Measurements from ENCODE around the gene ST7.

The ST7 gene

GRCh38 chr7:117190746-117191435 lies 237.6 kb downstream of the ST7 start:
- in situ Hi-C loops (cut with HindIII; ENCODE audit: low pct_unique_long_range_greater_than_20kb, low sequenced_read_pairs) = no loop called here
- no peak for DNase-seq (ENCODE audit: low read depth in 1 of 2, low spot score in 1 of 2)
- no peak for TF ChIP-seq JUND (IDR thresholded peaks at IDR 0.05; ENCODE audit: low read depth)

- in situ Hi-C loops (cut with HindIII; ENCODE audit: low pct_unique_long_range_greater_than_20kb, low sequenced_read_pairs) = no loop called here
Measured at GRCh38 chr7:117192108-117192507, 238.8 kb downstream of the ST7 start.

DNA sequence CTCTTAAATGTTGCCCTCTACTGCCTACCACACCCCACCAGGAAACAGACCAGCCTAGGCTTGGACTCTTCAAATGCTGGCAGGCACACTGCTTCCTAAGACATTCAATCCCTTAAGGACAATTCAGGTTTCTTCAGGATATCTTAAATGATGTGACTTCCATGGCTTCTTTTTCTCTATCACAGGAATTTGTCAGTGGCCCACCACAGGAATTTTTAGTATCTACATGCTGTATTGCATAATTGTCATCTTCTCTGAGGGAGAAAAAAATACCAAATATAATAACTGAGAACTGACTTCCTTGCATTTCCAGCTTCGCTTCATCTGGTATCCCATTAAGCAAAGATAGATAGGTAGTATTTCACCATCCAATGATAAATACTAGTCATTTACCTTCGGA lies 240.3 kb downstream of the ST7 start:
- DNase-seq (ENCODE audit: low read depth in 1 of 2, low spot score in 1 of 2) = no peak
- TF ChIP-seq JUND (IDR thresholded peaks at IDR 0.05; ENCODE audit: low read depth) = no peak
- in situ Hi-C loops (cut with HindIII; ENCODE audit: low pct_unique_long_range_greater_than_20kb, low sequenced_read_pairs) = no loop called here

More at GRCh38 chr7:117192108-117192507, 238.8 kb downstream of the ST7 start:
- no peak for TF ChIP-seq JUND (IDR thresholded peaks at IDR 0.05; ENCODE audit: low read depth)
- DNase-seq (ENCODE audit: low read depth in 1 of 2, low spot score in 1 of 2) = no peak

- in situ Hi-C loops (cut with HindIII; ENCODE audit: low pct_unique_long_range_greater_than_20kb, low sequenced_read_pairs) = no loop called here
- DNase-seq (ENCODE audit: low read depth in 1 of 2, low spot score in 1 of 2) = no peak
- TF ChIP-seq JUND (IDR thresholded peaks at IDR 0.05; ENCODE audit: low read depth) = no peak
Measured at GRCh38 chr7:117194445-117194844, 241.1 kb downstream of the ST7 start.

DNA sequence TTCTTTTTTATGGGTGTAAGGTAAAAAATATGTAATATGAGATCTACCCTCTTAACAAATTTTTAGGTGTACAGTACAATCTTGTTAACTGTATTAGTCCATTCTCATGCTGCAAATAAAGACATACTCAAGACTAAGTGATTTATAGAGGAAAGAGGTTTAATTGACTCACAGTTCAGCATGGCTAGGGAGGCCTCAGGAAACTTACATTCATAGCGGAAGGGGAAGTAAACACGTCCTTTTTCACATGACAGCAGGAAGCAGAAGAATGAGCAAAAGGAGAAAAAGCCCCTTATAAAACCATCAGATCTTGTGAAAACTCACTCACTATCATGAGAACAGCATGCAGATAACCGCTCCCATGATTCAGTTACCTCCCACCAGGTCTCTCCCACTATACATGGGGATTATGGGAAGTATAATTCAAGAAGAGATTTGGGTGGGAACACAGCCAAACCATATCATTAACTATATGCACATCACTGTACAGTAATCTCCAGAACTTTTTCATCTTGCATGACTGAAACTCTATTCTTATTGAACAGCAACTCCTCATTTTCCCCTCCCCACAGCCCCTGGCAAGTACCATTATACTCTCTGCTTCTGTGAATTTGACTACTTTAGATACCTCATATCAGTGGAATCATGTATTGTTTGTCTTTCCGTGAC lies 242.2 kb downstream of the ST7 start:
- in situ Hi-C loops (cut with HindIII; ENCODE audit: low pct_unique_long_range_greater_than_20kb, low sequenced_read_pairs) = no loop called here
- no peak for TF ChIP-seq JUND (IDR thresholded peaks at IDR 0.05; ENCODE audit: low read depth)
- DNase-seq (ENCODE audit: low read depth in 1 of 2, low spot score in 1 of 2) = no peak

- no peak for DNase-seq (ENCODE audit: low read depth in 1 of 2, low spot score in 1 of 2)
- in situ Hi-C loops (cut with HindIII; ENCODE audit: low pct_unique_long_range_greater_than_20kb, low sequenced_read_pairs) = no loop called here
- no peak for TF ChIP-seq JUND (IDR thresholded peaks at IDR 0.05; ENCODE audit: low read depth)
Measured at GRCh38 chr7:117200132-117200531, 246.8 kb downstream of the ST7 start.

DNA sequence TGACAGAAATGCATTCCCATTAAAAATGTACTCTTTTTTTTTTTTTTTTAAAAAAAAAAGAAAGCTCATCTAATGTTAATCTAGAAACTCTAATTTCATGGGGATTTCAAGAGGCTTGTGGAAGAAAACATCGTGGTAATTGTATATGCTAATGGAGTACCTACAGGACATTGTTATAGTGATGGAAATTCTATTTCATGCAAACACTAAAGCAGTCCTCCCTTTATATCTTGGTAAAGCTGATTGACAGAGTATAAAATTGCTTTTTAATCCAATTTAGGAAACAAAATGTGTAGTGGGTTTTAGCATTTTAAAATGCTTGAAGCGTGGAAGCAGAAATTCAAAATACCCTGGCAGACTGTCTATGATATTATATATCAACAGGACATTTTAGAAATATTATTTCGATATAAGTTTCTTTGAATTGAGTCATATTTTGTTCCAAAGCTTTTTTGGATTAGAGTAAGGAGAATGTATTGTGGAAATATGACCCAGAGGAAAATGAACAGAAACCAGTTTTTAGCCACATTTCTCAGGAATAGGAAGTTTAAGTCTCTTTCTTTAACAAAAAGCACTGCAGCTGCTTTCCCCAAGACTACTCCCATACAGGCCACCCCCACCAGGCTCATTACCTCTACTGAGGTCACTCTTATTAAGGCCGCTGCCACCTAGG lies 247.6 kb downstream of the ST7 start:
- no peak for TF ChIP-seq JUND (IDR thresholded peaks at IDR 0.05; ENCODE audit: low read depth)
- in situ Hi-C loops (cut with HindIII; ENCODE audit: low pct_unique_long_range_greater_than_20kb, low sequenced_read_pairs) = no loop called here
- no peak for DNase-seq (ENCODE audit: low read depth in 1 of 2, low spot score in 1 of 2)

DNA sequence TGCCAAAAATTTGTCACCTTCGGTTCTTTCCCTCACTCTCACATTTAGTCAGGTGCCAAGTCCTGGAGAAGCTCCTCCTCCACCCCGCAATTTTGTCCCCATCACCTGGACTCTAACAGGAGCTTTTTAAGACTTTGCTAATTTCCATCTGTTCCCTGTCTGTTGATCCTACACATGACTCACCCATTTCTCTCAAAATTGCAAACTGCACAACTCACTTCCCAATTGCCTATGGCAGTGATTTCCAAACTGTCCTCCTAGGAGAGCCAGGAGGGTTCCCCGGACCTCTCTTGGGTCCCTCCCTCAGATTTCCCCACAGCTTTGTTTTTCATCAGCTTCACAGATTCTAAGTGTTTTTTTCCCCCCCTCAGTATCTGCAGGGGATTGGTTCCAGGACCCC lies 249.2 kb downstream of the ST7 start:
- TF ChIP-seq JUND (IDR thresholded peaks at IDR 0.05; ENCODE audit: low read depth) = no peak
- in situ Hi-C loops (cut with HindIII; ENCODE audit: low pct_unique_long_range_greater_than_20kb, low sequenced_read_pairs) = no loop called here
- no peak for DNase-seq (ENCODE audit: low read depth in 1 of 2, low spot score in 1 of 2)

GRCh38 chr7:117203205-117203604 lies 249.9 kb downstream of the ST7 start:
- in situ Hi-C loops (cut with HindIII; ENCODE audit: low pct_unique_long_range_greater_than_20kb, low sequenced_read_pairs) = no loop called here
- no peak for DNase-seq (ENCODE audit: low read depth in 1 of 2, low spot score in 1 of 2)
- no peak for TF ChIP-seq JUND (IDR thresholded peaks at IDR 0.05; ENCODE audit: low read depth)

DNA sequence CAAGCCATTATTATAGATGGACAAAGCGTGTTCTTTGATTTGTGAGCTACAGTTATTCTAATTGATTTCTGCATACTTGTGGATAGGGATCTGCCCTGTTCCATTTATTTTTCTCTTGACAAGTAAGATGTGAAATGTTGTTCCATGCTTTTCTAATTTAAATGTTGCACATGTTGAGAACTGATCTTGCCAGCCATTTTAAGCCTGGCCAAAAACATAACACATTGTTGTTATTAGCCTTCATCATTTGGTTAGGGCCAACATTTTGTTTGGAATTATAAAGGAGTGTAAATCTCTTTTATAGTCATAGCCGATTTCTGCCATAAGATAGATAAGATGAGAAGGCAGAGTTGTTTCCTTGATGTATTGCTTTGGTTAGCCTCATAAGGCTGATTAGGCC lies 252.6 kb downstream of the ST7 start:
- DNase-seq (ENCODE audit: low read depth in 1 of 2, low spot score in 1 of 2) = no peak
- no peak for TF ChIP-seq JUND (IDR thresholded peaks at IDR 0.05; ENCODE audit: low read depth)
- in situ Hi-C loops (cut with HindIII; ENCODE audit: low pct_unique_long_range_greater_than_20kb, low sequenced_read_pairs) = no loop called here

- in situ Hi-C loops (cut with HindIII; ENCODE audit: low pct_unique_long_range_greater_than_20kb, low sequenced_read_pairs) = no loop called here
- TF ChIP-seq JUND (IDR thresholded peaks at IDR 0.05; ENCODE audit: low read depth) = no peak
- DNase-seq (ENCODE audit: low read depth in 1 of 2, low spot score in 1 of 2) = no peak
Measured at GRCh38 chr7:117208257-117208656, 255.0 kb downstream of the ST7 start.

DNA sequence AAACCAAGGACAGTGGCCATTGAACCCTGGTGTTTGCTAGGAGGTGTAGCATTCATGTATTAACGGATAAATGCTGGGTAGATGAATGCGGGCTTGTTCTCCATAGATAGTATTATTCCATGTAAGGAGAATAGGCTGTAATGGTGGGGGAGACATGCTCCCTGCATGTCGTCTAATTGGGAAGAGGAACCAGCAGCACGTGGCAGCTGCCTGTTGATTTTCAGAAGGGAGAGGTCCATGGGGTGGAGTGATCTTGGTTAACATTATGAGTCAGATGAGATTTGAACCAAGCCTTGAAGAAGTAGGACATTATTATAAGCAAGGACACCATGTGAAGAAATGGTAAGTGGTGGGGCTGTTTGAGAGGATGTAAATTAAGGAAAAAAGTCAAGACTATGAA lies 257.1 kb downstream of the ST7 start:
- no peak for TF ChIP-seq JUND (IDR thresholded peaks at IDR 0.05; ENCODE audit: low read depth)
- in situ Hi-C loops (cut with HindIII; ENCODE audit: low pct_unique_long_range_greater_than_20kb, low sequenced_read_pairs) = no loop called here

GRCh38 chr7:117210908-117211307 lies 257.6 kb downstream of the ST7 start:
- DNase-seq (ENCODE audit: low read depth in 1 of 2, low spot score in 1 of 2) = no peak
- TF ChIP-seq JUND (IDR thresholded peaks at IDR 0.05; ENCODE audit: low read depth) = no peak
- in situ Hi-C loops (cut with HindIII; ENCODE audit: low pct_unique_long_range_greater_than_20kb, low sequenced_read_pairs) = no loop called here

More for the DNA sequence above, 257.1 kb downstream of the ST7 start:
- no peak for DNase-seq (ENCODE audit: low read depth in 1 of 2, low spot score in 1 of 2)

Measured in T47D (cell line).